ENCODE data around the gene MUS81.
"Not testable (repeated sequence)": the region's sequence is repeated elsewhere in the genome, so short reads cannot be mapped to it uniquely, and the experiment has no call there.

Gene MUS81

GRCh38 chr11:65848693-65849092, 11.5 kb upstream of the MUS81 start:
- not testable (repeated sequence) for H3K4me3 ChIP-seq (ENCODE audit: extremely low read depth, insufficient read depth, low read length, poor library complexity, severe bottlenecking); H3K27ac ChIP-seq (ENCODE audit: low read depth, low read length, severe bottlenecking); H3K4me1 ChIP-seq (ENCODE audit: control insufficient read depth, insufficient read depth, low read length, poor library complexity, severe bottlenecking); H3K9me3 ChIP-seq (ENCODE audit: control insufficient read depth, low read length)
- peaks cover 27% of the 10 kb centered on the region for H3K36me3 ChIP-seq (ENCODE audit: control insufficient read depth, insufficient read depth, low read length)
- WGBS, 2 experiments (ENCODE audit: insufficient coverage in 2 of 2), result 74 to 77% methylated on average over 7 of the region's 7 CpGs

- Histone ChIP-seq H3K36me3 (ENCODE audit: control insufficient read depth, insufficient read depth, low read length) (peaks cover 34% of the 10 kb centered on the region), H3K9me3 (ENCODE audit: control insufficient read depth, low read length) (no peaks in the 10 kb centered on the region), H3K27ac (ENCODE audit: low read depth, low read length, severe bottlenecking) (no peak overlapping the region), H3K4me1 (ENCODE audit: control insufficient read depth, insufficient read depth, low read length, poor library complexity, severe bottlenecking) (no peaks in the 10 kb centered on the region), H3K4me3 (ENCODE audit: extremely low read depth, insufficient read depth, low read length, poor library complexity, severe bottlenecking) (no peak overlapping the region)
- 83% methylated on average over 7 of the region's 8 CpGs for WGBS, 2 experiments (ENCODE audit: insufficient coverage in 2 of 2)
Observed at GRCh38 chr11:65849366-65849765, 10.9 kb upstream of the MUS81 start.

GRCh38 chr11:65849771-65850216, 10.4 kb upstream of the MUS81 start:
- H3K4me1 ChIP-seq (ENCODE audit: control insufficient read depth, insufficient read depth, low read length, poor library complexity, severe bottlenecking), result peaks cover 1% of the 10 kb centered on the region
- no peaks in the 10 kb centered on the region for H3K9me3 ChIP-seq (ENCODE audit: control insufficient read depth, low read length)
- peaks cover 38% of the 10 kb centered on the region for H3K36me3 ChIP-seq (ENCODE audit: control insufficient read depth, insufficient read depth, low read length)
- no peak overlapping the region for H3K27ac ChIP-seq (ENCODE audit: low read depth, low read length, severe bottlenecking)
- WGBS, 2 experiments (ENCODE audit: insufficient coverage in 2 of 2), result 73 to 74% methylated on average over 16 of the region's 16 CpGs
- no peak overlapping the region for H3K4me3 ChIP-seq (ENCODE audit: extremely low read depth, insufficient read depth, low read length, poor library complexity, severe bottlenecking)

- no peaks in the 10 kb centered on the region for H3K9me3 ChIP-seq (ENCODE audit: control insufficient read depth, low read length)
- peak overlapping the region; percentile 16 for H3K27ac ChIP-seq (ENCODE audit: low read depth, low read length, severe bottlenecking)
- H3K36me3 ChIP-seq (ENCODE audit: control insufficient read depth, insufficient read depth, low read length), result peaks cover 45% of the 10 kb centered on the region
- H3K4me3 ChIP-seq (ENCODE audit: extremely low read depth, insufficient read depth, low read length, poor library complexity, severe bottlenecking), result no peak overlapping the region
- WGBS, 2 experiments (ENCODE audit: insufficient coverage in 2 of 2), result 90 to 96% methylated on average over 16 to 18 of the region's 20 CpGs
- peaks cover 8% of the 10 kb centered on the region for H3K4me1 ChIP-seq (ENCODE audit: control insufficient read depth, insufficient read depth, low read length, poor library complexity, severe bottlenecking)
Observed at GRCh38 chr11:65850217-65851082, 9.8 kb upstream of the MUS81 start.

- no peaks in the 10 kb centered on the region for H3K9me3 ChIP-seq (ENCODE audit: control insufficient read depth, low read length)
- no peak overlapping the region for H3K4me3 ChIP-seq (ENCODE audit: extremely low read depth, insufficient read depth, low read length, poor library complexity, severe bottlenecking)
- peaks cover 52% of the 10 kb centered on the region for H3K36me3 ChIP-seq (ENCODE audit: control insufficient read depth, insufficient read depth, low read length)
- peaks cover 14% of the 10 kb centered on the region for H3K4me1 ChIP-seq (ENCODE audit: control insufficient read depth, insufficient read depth, low read length, poor library complexity, severe bottlenecking)
- peak overlapping the region; percentile 16 for H3K27ac ChIP-seq (ENCODE audit: low read depth, low read length, severe bottlenecking)
- WGBS, 2 experiments (ENCODE audit: insufficient coverage in 2 of 2), result 94 to 98% methylated on average over 5 to 13 of the region's 14 CpGs
Observed at GRCh38 chr11:65851083-65851579, 9.1 kb upstream of the MUS81 start.

GRCh38 chr11:65851811-65852507, 8.3 kb upstream of the MUS81 start:
- Histone ChIP-seq H3K36me3 (ENCODE audit: control insufficient read depth, insufficient read depth, low read length) (peaks cover 59% of the 10 kb centered on the region), H3K9me3 (ENCODE audit: control insufficient read depth, low read length) (no peaks in the 10 kb centered on the region), H3K27ac (ENCODE audit: low read depth, low read length, severe bottlenecking) (no peak overlapping the region), H3K4me3 (ENCODE audit: extremely low read depth, insufficient read depth, low read length, poor library complexity, severe bottlenecking) (no peak overlapping the region), H3K4me1 (ENCODE audit: control insufficient read depth, insufficient read depth, low read length, poor library complexity, severe bottlenecking) (peaks cover 17% of the 10 kb centered on the region)
- 94 to 98% methylated on average over 8 to 10 of the region's 10 CpGs for WGBS, 2 experiments (ENCODE audit: insufficient coverage in 2 of 2)

- H3K36me3 ChIP-seq (ENCODE audit: control insufficient read depth, insufficient read depth, low read length), result peaks cover 59% of the 10 kb centered on the region
- 96 to 97% methylated on average over 29 to 32 of the region's 33 CpGs for WGBS, 2 experiments (ENCODE audit: insufficient coverage in 2 of 2)
- no peak overlapping the region for H3K4me3 ChIP-seq (ENCODE audit: extremely low read depth, insufficient read depth, low read length, poor library complexity, severe bottlenecking)
- H3K27ac ChIP-seq (ENCODE audit: low read depth, low read length, severe bottlenecking), result peak overlapping the region; percentile 16
- H3K9me3 ChIP-seq (ENCODE audit: control insufficient read depth, low read length), result no peaks in the 10 kb centered on the region
- peaks cover 17% of the 10 kb centered on the region for H3K4me1 ChIP-seq (ENCODE audit: control insufficient read depth, insufficient read depth, low read length, poor library complexity, severe bottlenecking)
Observed at GRCh38 chr11:65852508-65853245, 7.6 kb upstream of the MUS81 start.

- Histone ChIP-seq H3K27ac (ENCODE audit: low read depth, low read length, severe bottlenecking) (peak overlapping the region; percentile 16), H3K4me3 (ENCODE audit: extremely low read depth, insufficient read depth, low read length, poor library complexity, severe bottlenecking) (no peak overlapping the region), H3K4me1 (ENCODE audit: control insufficient read depth, insufficient read depth, low read length, poor library complexity, severe bottlenecking) (peaks cover 17% of the 10 kb centered on the region), H3K9me3 (ENCODE audit: control insufficient read depth, low read length) (no peaks in the 10 kb centered on the region), H3K36me3 (ENCODE audit: control insufficient read depth, insufficient read depth, low read length) (peaks cover 59% of the 10 kb centered on the region)
- 91 to 94% methylated on average over 4 to 6 of the region's 6 CpGs for WGBS, 2 experiments (ENCODE audit: insufficient coverage in 2 of 2)
Observed at GRCh38 chr11:65853246-65853979, 6.8 kb upstream of the MUS81 start.

- Histone ChIP-seq H3K27ac (ENCODE audit: low read depth, low read length, severe bottlenecking) (no peak overlapping the region), H3K4me3 (ENCODE audit: extremely low read depth, insufficient read depth, low read length, poor library complexity, severe bottlenecking) (no peak overlapping the region), H3K9me3 (ENCODE audit: control insufficient read depth, low read length) (no peaks in the 10 kb centered on the region), H3K36me3 (ENCODE audit: control insufficient read depth, insufficient read depth, low read length) (peaks cover 59% of the 10 kb centered on the region), H3K4me1 (ENCODE audit: control insufficient read depth, insufficient read depth, low read length, poor library complexity, severe bottlenecking) (peaks cover 17% of the 10 kb centered on the region)
- 92 to 97% methylated on average over 4 of the region's 4 CpGs for WGBS, 2 experiments (ENCODE audit: insufficient coverage in 2 of 2)
Observed at GRCh38 chr11:65854161-65854592, 6.1 kb upstream of the MUS81 start.
